SIG-M5 (cell line): Measurements from ENCODE around the gene EIF5.
A peak's percentile ranks its signal among the peaks of the same experiment; 100 is the strongest.

ENCODE experiments used
- DNase-seq: peaks from one replicate; lab custom pipeline; 2025; lab: John Stamatoyannopoulos, UW

The EIF5 gene

GRCh38 chr14:103333754-103334643 lies at the start of gene EIF5:
Gene EIF5 (plus strand): TSS chr14:103334237. CDS start chr14:103335861, 1,624 bp downstream.
- DNase-seq: peak; percentile 81

GRCh38 chr14:103284574-103285467 lies 49.2 kb upstream of the EIF5 start:
- DNase-seq: no peak

GRCh38 chr14:103286460-103286859 lies 47.6 kb upstream of the EIF5 start:
- no peak for DNase-seq

- no peak for DNase-seq
Measured at GRCh38 chr14:103286968-103287850, 46.8 kb upstream of the EIF5 start.

GRCh38 chr14:103288076-103288766 lies 45.8 kb upstream of the EIF5 start:
- no peak for DNase-seq

- DNase-seq: no peak
Measured at GRCh38 chr14:103290056-103290455, 44.0 kb upstream of the EIF5 start.

- no peak for DNase-seq
Measured at GRCh38 chr14:103290494-103290893, 43.5 kb upstream of the EIF5 start.

GRCh38 chr14:103290961-103291360 lies 43.1 kb upstream of the EIF5 start:
- no peak for DNase-seq

GRCh38 chr14:103292426-103293374 lies 41.3 kb upstream of the EIF5 start:
- DNase-seq: no peak

- DNase-seq: no peak
Measured at GRCh38 chr14:103293465-103293864, 40.6 kb upstream of the EIF5 start.

- no peak for DNase-seq
Measured at GRCh38 chr14:103294091-103294490, 39.9 kb upstream of the EIF5 start.

- no peak for DNase-seq
Measured at GRCh38 chr14:103296007-103296406, 38.0 kb upstream of the EIF5 start.

- DNase-seq: no peak
Measured at GRCh38 chr14:103296987-103297386, 37.0 kb upstream of the EIF5 start.

- no peak for DNase-seq
Measured at GRCh38 chr14:103298620-103299019, 35.4 kb upstream of the EIF5 start.

- no peak for DNase-seq
Measured at GRCh38 chr14:103301512-103302354, 32.3 kb upstream of the EIF5 start.

- DNase-seq: no peak
Measured at GRCh38 chr14:103302966-103303365, 31.1 kb upstream of the EIF5 start.

GRCh38 chr14:103304706-103305105 lies 29.3 kb upstream of the EIF5 start:
- no peak for DNase-seq

- no peak for DNase-seq
Measured at GRCh38 chr14:103308717-103309616, 25.1 kb upstream of the EIF5 start.
